Measurements from ENCODE around the gene ACO2. TPM values are rescaled to one million over a fixed set of nuclear protein-coding genes. Genes with fewer than 3 reads are reported as not detected.
"Not testable (repeated sequence)": the region's sequence is repeated elsewhere in the genome, so short reads cannot be mapped to it uniquely, and the experiment has no call there.

The ACO2 gene
- total RNA-seq, 1 donor from 2014 or later = 153 TPM

DNA sequence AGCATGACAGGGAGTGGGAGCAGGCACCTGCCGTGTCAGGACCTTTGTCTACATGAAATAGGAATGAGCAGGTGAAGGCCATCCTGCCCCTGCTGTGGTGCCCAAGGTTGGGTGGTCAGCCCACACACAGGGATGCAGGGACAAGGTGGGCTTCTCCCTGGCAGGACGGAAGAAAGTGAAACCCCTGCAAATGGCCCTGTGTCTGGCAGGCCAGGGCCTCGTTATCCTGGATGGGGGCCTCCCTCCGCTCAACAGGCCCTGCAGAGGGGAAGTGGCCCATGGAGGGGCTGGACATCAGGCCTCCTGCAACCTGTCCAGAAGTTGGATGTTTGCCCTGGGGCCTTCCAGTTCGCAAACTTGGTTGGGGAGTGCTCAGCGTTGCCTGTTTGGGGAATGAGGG, 37.3 kb upstream of the ACO2 start:
- DNase-seq (no peak), ATAC-seq (ENCODE audit: low read depth) (no peak)
- H3K4me1 Mint-ChIP-seq = peaks cover 12% of the 10 kb centered on the region
- H3K9me3 Mint-ChIP-seq = no peaks in the 10 kb centered on the region
- intact Hi-C loops (cut with micrococcal nuclease) = no loop called here
- no peak overlapping the region for H3K4me3 Mint-ChIP-seq
- H3K27me3 Mint-ChIP-seq = no peaks in the 10 kb centered on the region
- TF ChIP-seq, protein P1, sequence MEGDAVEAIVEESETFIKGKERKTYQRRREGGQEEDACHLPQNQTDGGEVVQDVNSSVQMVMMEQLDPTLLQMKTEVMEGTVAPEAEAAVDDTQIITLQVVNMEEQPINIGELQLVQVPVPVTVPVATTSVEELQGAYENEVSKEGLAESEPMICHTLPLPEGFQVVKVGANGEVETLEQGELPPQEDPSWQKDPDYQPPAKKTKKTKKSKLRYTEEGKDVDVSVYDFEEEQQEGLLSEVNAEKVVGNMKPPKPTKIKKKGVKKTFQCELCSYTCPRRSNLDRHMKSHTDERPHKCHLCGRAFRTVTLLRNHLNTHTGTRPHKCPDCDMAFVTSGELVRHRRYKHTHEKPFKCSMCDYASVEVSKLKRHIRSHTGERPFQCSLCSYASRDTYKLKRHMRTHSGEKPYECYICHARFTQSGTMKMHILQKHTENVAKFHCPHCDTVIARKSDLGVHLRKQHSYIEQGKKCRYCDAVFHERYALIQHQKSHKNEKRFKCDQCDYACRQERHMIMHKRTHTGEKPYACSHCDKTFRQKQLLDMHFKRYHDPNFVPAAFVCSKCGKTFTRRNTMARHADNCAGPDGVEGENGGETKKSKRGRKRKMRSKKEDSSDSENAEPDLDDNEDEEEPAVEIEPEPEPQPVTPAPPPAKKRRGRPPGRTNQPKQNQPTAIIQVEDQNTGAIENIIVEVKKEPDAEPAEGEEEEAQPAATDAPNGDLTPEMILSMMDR (IDR thresholded peaks at IDR 0.05) = no peak
- POLR2A ChIA-PET = no interaction called here
- CTCF ChIA-PET = no interaction called here
- peaks cover 64% of the 10 kb centered on the region for H3K36me3 Mint-ChIP-seq (ENCODE audit: low read depth)
- peak overlapping the region; percentile 53 for H3K27ac Mint-ChIP-seq

DNA sequence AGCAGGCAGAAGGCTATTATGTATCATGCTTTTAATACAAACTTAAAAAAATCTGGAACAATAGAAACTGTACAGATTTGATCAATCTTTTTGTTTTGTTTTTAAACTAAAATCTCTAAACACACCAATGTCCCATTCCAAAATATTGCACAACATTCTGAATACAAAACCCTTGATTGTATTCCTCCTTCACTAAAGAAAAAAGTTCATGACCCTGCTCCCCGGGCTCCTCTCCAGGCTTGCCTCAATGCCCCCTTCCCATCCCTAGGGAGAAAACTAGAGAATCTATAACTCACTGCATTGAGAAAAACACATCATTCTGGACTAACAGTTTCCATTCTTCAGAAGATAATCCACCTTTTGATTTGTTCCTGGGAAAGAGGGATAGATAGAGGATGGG, 35.4 kb upstream of the ACO2 start:
- peaks cover 11% of the 10 kb centered on the region for H3K4me1 Mint-ChIP-seq

DNA sequence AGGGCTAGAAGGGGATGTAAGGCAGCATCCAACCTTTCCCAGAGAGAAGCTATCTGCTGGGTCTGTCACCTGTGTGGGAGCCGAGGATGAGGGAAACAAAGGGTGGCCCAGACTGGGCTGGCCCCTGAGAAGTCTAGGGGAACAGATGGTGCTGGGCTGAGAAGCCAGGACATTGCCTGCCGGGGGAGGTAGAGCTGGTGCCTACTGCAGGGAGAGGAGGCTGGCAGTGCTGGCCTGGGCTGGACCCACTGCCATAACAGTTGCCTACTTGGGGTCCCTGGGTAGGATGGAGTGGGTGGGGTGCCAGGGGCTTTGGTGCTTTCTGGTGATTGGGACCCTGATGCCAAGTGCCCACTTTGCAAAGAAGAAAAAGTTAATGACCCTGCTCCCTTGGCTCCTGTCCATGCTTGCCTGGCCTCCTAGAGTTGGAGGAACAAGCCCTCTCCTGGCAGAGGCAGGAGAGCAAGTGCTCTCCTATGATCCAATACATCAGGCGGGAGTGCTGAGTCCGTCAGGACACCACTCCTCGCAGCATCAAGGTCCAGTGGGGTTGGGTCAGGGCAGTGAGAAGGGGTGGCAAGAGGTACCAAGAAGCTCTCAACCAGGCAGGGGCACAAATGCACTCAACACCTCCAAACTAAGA, 34.4 kb upstream of the ACO2 start:
- Mint-ChIP-seq H3K4me1 (peaks cover 17% of the 10 kb centered on the region), H3K36me3 (ENCODE audit: low read depth) (peaks cover 69% of the 10 kb centered on the region)
- ATAC-seq (ENCODE audit: low read depth); H3K27ac Mint-ChIP-seq; intact Hi-C loops (cut with micrococcal nuclease); H3K9me3 Mint-ChIP-seq; CTCF ChIA-PET; DNase-seq; H3K27me3 Mint-ChIP-seq; H3K4me3 Mint-ChIP-seq: not testable (repeated sequence)
- POLR2A ChIA-PET = interaction anchor here (1.6 kb wide), 1 partner anchor 11 kb away, joined by 3 read pairs; no protein-coding TSS in a partner anchor

More for the DNA sequence above, 35.4 kb upstream of the ACO2 start:
- H3K36me3 Mint-ChIP-seq (ENCODE audit: low read depth) = peaks cover 65% of the 10 kb centered on the region
- ATAC-seq (ENCODE audit: low read depth); H3K27me3 Mint-ChIP-seq; DNase-seq; H3K27ac Mint-ChIP-seq; intact Hi-C loops (cut with micrococcal nuclease); H3K9me3 Mint-ChIP-seq; CTCF ChIA-PET; H3K4me3 Mint-ChIP-seq; POLR2A ChIA-PET: not testable (repeated sequence)

DNA sequence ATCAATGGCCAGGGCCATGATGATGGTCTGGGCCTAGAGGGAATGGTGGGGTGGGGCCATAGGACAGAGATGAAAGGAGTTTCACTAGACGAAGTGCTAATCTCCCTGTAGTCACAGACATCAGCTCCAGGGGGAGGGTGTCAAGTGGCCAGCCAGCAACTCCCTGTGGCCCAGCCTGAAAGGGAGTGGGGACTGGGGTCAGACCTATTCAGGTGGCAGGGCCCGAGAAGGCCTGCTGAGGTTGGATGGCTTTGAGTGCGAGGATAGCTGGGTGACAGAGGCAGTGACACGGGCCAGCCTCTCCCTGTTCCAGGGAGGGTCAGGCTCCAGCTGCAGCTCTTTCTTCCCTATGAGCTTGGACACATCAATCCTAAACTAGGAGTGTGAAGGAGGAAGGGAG, 33.4 kb upstream of the ACO2 start:
- POLR2A ChIA-PET = interaction anchor here (0.6 to 1.6 kb wide), 2 partner anchors 10 to 11 kb away, joined by 3 to 6 read pairs; no protein-coding TSS in a partner anchor
- TF ChIP-seq, protein P1 (IDR thresholded peaks at IDR 0.05) = no peak
- Mint-ChIP-seq H3K4me1 (peaks cover 21% of the 10 kb centered on the region), H3K36me3 (ENCODE audit: low read depth) (peaks cover 67% of the 10 kb centered on the region), H3K4me3 (no peak overlapping the region), H3K27me3 (no peaks in the 10 kb centered on the region), H3K9me3 (no peaks in the 10 kb centered on the region), H3K27ac (peak overlapping the region; percentile 37)
- DNase-seq (no peak), ATAC-seq (ENCODE audit: low read depth) (no peak)
- CTCF ChIA-PET = interaction anchor here (1.6 kb wide), 1 partner anchor 66 kb away, joined by 4 read pairs; no protein-coding TSS in a partner anchor
- intact Hi-C loops (cut with micrococcal nuclease) = no loop called here

DNA sequence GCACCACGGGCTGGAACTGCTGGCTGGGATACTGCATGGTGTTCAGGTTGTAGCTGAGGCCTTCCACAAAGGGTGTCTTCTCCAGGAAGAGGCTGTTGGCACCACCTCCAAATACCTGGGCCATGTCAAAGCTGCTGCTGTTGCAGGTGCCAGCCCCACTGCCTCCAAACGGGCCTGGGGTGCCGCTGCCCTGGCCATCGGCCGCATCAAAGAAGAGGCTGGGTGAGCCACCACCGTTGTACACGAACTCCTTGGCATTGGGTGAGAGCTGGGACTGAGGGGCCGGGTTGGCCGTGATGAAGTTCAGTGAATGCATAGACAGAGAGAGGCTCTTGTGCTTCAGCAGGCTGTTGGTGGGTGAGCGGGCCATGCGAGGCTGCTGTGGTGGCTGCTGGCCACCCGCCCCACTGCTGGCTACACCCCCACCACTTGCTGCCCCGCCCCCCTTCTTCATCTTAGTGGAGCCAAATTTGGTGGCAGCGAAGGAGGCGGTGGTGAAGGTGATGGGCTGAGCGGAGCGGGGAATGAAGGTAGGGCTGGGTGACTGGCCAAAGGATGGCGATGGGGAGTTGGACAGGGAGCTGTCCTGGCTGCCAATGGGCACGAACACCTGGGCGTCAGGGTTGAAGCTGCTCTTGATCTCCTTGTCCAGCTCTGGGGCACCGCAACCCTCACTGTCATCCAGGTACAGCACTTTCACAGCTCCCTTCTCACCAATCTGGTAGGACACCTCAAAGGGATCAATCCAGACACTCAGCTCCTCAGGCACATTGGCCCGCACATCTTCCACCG, 32.4 kb upstream of the ACO2 start:
- H3K4me1 Mint-ChIP-seq = peaks cover 16% of the 10 kb centered on the region
- peaks cover 63% of the 10 kb centered on the region for H3K36me3 Mint-ChIP-seq (ENCODE audit: low read depth)
- DNase-seq (no peak), ATAC-seq (ENCODE audit: low read depth) (peak; percentile 7)
- intact Hi-C loops (cut with micrococcal nuclease) = no loop called here
- ChIA-PET POLR2A (interaction anchor here (0.6 to 1.6 kb wide), 5 partner anchors 10 to 32 kb away, joined by 3 to 8 read pairs (median 4); partner anchors contain the start of genes PHF5A and TOB2), CTCF (interaction anchor here (1.0 to 1.6 kb wide), 2 partner anchors 10 to 65 kb away, joined by 3 to 4 read pairs; no protein-coding TSS in a partner anchor)
- no peak overlapping the region for H3K27ac Mint-ChIP-seq
- TF ChIP-seq, protein P1 (IDR thresholded peaks at IDR 0.05) = no peak
- no peak overlapping the region for H3K4me3 Mint-ChIP-seq
- H3K27me3 Mint-ChIP-seq = no peaks in the 10 kb centered on the region
- no peaks in the 10 kb centered on the region for H3K9me3 Mint-ChIP-seq

DNA sequence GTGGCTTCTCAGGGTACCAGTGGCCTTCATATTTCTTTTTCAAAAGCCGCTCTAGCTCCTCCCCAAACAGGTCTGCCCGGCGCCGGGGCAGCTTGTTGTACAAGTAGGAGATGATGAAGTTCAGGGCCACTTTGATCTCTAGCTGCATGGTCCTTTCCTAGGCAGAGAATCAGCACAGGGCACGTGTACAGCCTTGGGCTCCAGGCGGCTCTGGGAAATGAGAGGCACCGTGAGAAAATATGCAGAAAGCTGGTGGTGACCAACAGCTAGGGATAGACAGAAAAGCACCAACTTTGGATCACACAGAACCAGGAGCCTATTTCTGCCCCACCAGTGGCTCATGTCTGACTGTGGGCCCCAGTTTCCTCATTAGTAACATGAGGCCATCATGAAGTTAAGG, 31.7 kb upstream of the ACO2 start:
- Mint-ChIP-seq H3K4me1 (peaks cover 17% of the 10 kb centered on the region), H3K27ac (no peak overlapping the region), H3K9me3 (no peaks in the 10 kb centered on the region), H3K4me3 (no peak overlapping the region), H3K36me3 (ENCODE audit: low read depth) (peaks cover 60% of the 10 kb centered on the region), H3K27me3 (no peaks in the 10 kb centered on the region)
- intact Hi-C loops (cut with micrococcal nuclease) = no loop called here
- TF ChIP-seq, protein P1 (IDR thresholded peaks at IDR 0.05) = no peak
- CTCF ChIA-PET = interaction anchor here (1.0 to 1.6 kb wide), 2 partner anchors 11 to 64 kb away, joined by 3 to 4 read pairs; no protein-coding TSS in a partner anchor
- POLR2A ChIA-PET = interaction anchor here (0.7 to 1.6 kb wide), 5 partner anchors 9 to 1345 kb away, joined by 3 to 10 read pairs (median 4); partner anchors contain the start of genes PHF5A and TOB2
- no peak for ATAC-seq (ENCODE audit: low read depth)
- DNase-seq = no peak

DNA sequence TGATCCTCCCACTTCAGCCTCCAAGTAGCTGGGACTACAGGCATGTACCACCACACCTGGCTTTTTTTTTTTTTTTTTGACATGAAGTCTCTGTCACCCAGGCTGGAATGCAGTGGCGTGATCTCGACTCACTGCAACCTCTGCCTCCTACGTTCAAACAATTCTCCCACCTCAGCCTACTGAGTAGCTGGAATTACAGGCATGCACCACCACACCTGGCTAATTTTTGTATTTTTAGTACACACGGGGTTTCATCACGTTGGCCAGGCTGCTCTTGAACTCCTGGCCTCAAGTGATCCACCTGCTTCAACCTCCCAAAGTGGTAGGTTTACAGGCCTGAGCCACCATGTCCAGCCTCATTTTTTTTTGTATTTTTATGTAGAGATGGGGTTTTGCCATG, 28.4 kb upstream of the ACO2 start:
- H3K27me3 Mint-ChIP-seq; H3K9me3 Mint-ChIP-seq; CTCF ChIA-PET; H3K4me3 Mint-ChIP-seq; DNase-seq; ATAC-seq (ENCODE audit: low read depth); H3K27ac Mint-ChIP-seq: not testable (repeated sequence)
- intact Hi-C loops (cut with micrococcal nuclease) = loop anchor here (10.0 kb wide), 1 partner anchor 346 kb away; the partner anchor contains the start of gene EP300
- Mint-ChIP-seq H3K4me1 (peaks cover 37% of the 10 kb centered on the region), H3K36me3 (ENCODE audit: low read depth) (peaks cover 64% of the 10 kb centered on the region)
- POLR2A ChIA-PET = interaction anchor here (0.6 kb wide), 2 partner anchors 35 to 61 kb away, joined by 3 to 7 read pairs; no protein-coding TSS in a partner anchor
